D721Med (cell line): ENCODE measurements around the gene RPS6KA1.

ENCODE experiments used
- DNase-seq: peaks from one replicate; pipeline ENCODE4 v3.0.0; 2011; ENCODE audit warnings: low spot score; ENCODE audit not compliant: insufficient read length
- FAIRE-seq: peaks from 2 replicates; lab custom pipeline; 2011; peaks lifted over from hg19 to GRCh38; lab: Jason Lieb, UNC
- TF ChIP-seq, protein P1 (sequence below): IDR thresholded peaks from 2 replicates; pipeline ENCODE4 v1.5.1; 2012; ENCODE audit warnings: mild to moderate bottlenecking, control low read depth; ENCODE audit not compliant: insufficient read depth; ENCODE audit errors: missing control alignments

Gene RPS6KA1

GRCh38 chr1:26543462-26543861 is 13.9 kb downstream of the RPS6KA1 start:
- no peak for FAIRE-seq
- no peak for DNase-seq
- TF ChIP-seq, protein P1, sequence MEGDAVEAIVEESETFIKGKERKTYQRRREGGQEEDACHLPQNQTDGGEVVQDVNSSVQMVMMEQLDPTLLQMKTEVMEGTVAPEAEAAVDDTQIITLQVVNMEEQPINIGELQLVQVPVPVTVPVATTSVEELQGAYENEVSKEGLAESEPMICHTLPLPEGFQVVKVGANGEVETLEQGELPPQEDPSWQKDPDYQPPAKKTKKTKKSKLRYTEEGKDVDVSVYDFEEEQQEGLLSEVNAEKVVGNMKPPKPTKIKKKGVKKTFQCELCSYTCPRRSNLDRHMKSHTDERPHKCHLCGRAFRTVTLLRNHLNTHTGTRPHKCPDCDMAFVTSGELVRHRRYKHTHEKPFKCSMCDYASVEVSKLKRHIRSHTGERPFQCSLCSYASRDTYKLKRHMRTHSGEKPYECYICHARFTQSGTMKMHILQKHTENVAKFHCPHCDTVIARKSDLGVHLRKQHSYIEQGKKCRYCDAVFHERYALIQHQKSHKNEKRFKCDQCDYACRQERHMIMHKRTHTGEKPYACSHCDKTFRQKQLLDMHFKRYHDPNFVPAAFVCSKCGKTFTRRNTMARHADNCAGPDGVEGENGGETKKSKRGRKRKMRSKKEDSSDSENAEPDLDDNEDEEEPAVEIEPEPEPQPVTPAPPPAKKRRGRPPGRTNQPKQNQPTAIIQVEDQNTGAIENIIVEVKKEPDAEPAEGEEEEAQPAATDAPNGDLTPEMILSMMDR: no peak

- DNase-seq (no peak), FAIRE-seq (no peak)
- TF ChIP-seq, protein P1: no peak
Measured at GRCh38 chr1:26544126-26544525, 14.6 kb downstream of the RPS6KA1 start.

DNA sequence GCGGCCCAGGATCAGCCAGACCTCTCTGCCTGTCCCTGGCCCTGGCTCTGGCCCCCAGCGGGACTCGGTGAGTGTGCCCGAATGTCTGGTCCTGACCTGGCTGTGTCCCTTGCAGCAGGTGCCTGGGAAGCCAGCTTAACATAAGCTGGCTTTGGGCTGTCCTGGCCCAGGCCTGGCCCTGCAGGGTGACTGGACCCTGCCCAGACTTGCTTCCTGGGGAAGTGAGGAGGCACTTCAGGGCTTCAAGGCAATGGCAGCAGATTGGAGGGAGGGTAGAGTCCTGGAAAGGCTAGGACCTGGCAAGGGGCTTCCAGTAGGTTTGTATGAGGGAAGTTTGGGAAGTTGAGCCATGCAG is 16.4 kb downstream of the RPS6KA1 start:
- DNase-seq: no peak

DNA sequence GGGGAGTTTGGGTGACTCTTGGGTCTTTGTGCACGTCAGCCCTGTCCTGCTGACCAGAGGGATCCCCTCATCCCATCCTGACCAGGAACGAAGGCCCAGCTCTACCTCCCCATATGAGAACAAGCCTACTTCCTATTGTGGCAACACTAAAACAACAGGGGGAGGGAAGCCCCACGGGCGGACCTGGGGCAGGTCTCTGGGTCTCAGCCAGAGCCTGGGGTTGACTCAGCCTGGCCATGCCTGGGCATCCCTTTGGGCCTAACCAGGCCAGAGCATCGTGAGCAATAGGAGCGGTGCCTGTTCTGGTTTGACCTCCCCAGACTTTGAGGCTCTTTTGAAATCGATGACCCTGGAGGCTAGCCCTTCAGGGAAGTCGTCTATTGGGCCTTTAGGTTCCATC is 16.8 kb downstream of the RPS6KA1 start:
- FAIRE-seq: no peak
- DNase-seq: no peak
- TF ChIP-seq, protein P1: no peak

More for the DNA sequence above, 16.4 kb downstream of the RPS6KA1 start:
- no peak for FAIRE-seq
- TF ChIP-seq, protein P1: no peak

DNA sequence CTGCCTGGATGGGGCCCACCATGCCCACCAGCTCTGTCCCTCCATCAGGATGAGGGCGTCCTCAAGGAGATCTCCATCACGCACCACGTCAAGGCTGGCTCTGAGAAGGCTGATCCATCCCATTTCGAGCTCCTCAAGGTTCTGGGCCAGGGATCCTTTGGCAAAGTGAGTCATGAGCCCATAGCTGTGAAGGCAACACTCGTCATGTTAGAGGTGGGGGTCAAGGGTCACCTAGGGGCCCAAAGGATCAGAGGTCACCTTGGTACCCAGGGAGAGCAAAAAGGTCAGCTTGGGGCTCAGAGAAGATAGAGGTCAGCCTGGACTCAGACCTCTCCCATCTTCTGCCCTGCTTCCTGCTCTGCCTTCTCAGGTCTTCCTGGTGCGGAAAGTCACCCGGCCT is 17.3 kb downstream of the RPS6KA1 start:
- FAIRE-seq: no peak
- TF ChIP-seq, protein P1: no peak

GRCh38 chr1:26548841-26549240 is 19.3 kb downstream of the RPS6KA1 start:
- TF ChIP-seq, protein P1: no peak
- no peak for FAIRE-seq
- no peak for DNase-seq

More for the DNA sequence above, 17.3 kb downstream of the RPS6KA1 start:
- DNase-seq: no peak

DNA sequence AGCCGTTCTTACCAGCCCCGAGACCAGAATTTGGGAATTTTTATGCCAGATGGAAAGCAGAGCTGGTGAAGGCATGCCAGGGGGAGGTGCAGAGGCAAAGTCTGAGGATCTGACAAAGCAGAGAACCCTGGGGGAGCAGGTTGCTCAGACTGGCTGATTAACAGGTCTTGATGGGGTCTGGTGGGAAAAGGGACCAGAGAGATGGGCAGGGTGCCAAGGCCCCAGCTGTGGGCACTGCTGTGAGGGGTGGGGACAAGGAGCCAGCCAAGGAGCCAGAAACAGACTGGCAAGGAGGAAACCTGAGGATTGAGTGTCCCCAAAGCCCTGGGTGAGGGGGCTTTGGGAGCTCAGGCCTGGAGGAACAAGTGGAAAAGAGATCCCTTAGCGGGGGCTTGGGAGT is 21.4 kb downstream of the RPS6KA1 start:
- DNase-seq (no peak), FAIRE-seq (no peak)
- TF ChIP-seq, protein P1: no peak
